Suppressor macrophage treated with lipopolysaccharide for 1 hour (primary cell): Measurements from ENCODE around the gene SLC10A7.
"Not testable (repeated sequence)": the region's sequence is repeated elsewhere in the genome, so short reads cannot be mapped to it uniquely, and the experiment has no call there.

Source experiments
- DNase-seq, 3 donors: peaks; one replicate each; pipeline ENCODE4 v3.0.0-alpha.2; 2020 to 2022

Gene SLC10A7

DNA sequence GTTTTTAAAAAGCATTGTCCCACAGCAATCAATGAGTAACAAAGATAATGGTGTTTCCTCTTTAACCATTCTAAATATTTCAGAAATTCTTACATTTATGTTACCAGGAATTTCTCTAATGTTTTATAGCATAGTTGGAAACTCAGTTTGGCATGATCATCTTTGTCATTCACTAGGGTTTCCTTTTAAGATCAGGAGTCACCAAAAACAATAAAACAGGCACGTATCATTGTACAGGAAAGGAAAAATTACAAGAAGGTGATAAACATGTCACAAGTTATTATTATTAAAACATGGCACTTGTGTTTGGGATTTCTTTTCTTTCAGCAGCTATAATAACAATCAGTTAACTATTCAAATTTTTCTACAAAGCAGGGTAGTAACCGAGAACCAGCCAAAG lies 84.0 kb downstream of the SLC10A7 start:
- no peak for DNase-seq

DNA sequence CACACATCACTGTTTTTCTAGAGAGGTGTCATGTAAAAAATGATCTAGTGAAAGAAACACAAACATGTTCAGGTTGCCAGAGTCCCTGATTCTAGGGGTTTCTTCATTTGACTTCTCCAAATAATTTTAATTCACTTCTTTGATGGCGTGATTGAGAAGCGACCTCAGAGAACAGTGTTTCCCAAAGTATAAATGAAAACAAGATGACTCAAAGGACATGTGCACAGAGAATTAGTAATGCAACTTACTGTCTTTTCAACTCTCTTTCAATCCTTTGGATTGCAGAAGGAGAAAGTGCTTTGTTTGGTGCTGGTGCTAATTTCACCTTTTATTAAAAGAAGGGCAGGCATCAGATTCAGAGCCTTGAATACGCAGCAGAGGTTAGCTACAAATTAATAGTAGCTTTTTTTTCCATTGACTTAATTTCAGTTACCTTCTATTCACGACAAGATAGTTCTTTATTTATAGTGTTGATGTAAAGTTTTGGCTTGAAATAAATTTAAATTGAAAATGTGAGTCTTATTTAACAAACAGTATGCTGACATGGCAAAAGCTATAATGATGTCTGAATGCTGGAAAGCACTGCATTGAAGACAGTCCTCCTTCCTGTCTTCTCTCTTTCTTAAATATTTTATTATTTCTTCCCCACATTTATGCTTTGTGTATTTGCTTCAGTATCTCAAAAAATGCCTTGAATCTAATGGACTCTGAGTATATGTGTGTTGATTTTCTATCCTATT lies 85.1 kb downstream of the SLC10A7 start:
- no peak for DNase-seq

DNA sequence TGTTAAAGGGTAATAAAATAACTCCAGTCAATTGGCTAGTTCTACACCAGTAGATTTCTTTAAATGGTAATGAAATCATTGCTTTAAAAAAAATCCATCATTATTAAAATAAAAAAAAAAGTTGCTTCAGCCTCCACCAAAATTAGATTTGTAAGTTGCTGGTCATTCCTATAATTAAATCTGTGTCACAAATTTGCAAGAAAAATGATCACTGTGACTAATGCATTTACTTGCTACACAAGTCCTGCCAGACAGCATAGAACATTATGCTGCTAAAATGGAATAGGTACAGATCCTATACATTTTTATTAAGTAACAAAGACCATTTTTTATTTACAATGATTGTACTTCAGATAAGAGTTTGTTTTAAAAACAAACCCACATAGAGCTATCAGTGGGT lies 85.8 kb downstream of the SLC10A7 start:
- no peak for DNase-seq

DNA sequence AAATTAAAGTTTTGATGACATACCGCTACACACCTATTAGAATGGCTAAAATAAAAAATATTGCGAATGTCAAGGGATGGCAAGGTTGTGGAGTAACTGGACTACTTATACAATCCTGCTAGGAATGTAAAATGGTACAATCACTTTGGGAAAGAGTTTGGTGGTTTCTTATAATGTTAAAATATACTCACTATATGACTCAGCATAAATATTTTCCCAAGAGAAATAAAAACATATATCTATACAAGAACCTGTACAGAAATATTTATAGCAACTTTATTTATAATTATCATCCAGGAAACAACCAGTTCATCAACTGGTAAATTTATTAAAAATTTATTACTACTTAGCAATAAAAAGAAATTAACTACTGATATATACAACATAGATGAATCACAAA lies 89.7 kb downstream of the SLC10A7 start:
- DNase-seq: no peak

DNA sequence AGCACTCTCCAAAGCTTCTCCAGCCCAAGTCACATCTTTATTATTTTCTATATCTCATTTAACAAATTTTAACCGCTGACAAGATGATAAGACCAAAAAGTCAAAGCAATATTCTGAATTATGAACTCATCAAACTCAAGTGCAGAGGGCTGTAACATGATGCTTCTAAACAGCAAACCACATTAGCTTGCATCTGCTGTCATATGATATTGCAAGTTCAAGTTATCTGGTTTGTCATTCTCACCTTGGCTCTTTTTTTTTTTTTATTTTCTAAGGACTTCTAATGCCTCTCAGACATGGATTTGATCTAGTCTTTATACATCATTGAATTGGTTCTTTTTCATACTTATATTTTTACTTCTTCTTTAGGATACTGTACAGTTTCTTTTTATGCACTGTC lies 93.4 kb downstream of the SLC10A7 start:
- DNase-seq: no peak

DNA sequence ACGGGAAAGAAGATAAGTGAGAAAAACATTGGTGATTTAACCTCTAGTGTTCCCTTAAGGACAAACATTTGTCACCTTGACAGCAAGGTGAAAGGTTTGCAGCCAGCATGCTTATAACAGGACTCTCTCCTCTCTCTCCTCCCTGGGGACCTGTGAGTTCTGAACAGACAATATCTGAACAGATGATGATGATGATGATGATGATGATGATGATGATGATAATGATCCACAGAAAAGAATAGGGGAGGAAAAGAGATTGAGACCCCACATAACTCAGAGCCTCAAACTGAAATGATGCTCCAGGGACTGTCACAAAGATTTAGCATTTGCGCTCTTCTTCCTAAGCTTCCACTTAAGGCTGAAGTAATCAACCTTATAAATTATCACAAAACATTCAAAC lies 103.9 kb downstream of the SLC10A7 start:
- DNase-seq: no peak

DNA sequence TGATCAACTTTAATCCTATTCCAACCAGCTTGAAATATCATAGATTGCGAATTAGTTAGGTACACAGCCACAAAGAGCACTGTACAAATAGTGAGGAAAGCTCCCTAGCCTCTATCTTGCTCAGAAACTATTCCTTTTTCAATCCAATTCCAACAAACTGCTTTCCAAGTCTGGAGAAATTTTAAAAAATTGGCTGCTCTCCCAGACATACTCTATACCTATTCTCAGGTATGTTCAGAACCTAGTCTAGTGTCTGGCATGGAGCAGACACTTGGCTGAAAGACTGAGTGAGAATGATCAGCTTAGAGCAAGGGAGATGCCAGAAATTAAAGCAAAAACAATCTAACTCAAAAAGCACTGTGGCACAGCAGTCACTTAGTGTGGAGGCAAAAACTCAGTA lies 105.9 kb downstream of the SLC10A7 start:
- DNase-seq: no peak

DNA sequence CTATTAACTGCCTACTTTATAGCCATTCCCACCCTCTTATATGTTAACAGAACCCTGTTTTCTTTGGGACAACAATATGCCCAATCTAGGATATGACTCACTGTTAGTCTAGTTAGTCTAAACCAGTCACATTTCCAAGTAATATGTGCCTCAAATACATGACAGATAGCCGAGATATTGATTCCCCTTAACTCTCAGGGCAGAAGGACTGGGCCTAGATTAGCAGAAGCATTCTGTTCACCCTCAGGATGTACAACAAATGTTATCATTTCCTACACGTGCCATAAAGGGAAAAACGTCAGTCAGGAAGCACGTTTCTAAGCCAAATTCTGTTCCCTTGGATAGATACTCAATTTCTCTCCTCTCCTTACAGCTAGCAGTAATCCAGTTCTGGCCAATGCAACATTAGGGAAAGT lies 114.1 kb downstream of the SLC10A7 start:
- DNase-seq: no peak

DNA sequence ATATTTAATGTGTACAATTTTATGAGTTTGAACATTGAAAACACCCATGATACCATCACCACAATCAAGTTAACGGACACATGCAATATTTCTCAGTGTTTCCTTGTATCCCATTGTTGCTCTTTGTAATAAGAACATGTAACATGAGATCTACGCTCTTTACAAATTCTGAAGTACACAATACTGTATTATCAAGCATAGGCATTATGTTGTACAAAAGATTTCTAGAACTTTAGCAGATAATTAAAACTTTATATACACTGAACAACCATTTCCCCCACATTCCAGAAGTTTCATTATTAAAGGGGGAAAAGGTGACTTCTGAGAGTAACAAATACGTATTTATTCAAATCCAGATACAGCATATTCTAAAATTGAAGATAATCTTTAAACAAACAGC lies 114.5 kb downstream of the SLC10A7 start:
- DNase-seq: no peak

DNA sequence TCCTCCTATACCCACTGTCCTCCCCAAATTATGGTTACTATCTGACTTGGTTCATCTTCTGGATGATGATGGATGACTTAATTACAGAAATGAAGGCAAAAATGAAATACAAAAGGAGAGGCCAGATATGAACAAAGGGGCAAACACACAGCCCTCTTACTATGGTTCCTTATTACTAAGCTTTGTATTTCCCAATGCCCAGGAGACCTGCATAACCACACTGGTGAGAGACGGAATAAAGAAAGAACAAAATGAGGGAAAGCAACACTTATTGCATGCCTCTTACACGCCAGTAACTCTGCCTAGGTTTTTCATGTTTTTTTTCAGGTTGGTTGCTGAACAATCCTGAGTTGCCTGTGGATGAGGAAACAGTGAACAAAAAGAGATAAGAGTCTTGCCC lies 120.5 kb downstream of the SLC10A7 start:
- DNase-seq: no peak

DNA sequence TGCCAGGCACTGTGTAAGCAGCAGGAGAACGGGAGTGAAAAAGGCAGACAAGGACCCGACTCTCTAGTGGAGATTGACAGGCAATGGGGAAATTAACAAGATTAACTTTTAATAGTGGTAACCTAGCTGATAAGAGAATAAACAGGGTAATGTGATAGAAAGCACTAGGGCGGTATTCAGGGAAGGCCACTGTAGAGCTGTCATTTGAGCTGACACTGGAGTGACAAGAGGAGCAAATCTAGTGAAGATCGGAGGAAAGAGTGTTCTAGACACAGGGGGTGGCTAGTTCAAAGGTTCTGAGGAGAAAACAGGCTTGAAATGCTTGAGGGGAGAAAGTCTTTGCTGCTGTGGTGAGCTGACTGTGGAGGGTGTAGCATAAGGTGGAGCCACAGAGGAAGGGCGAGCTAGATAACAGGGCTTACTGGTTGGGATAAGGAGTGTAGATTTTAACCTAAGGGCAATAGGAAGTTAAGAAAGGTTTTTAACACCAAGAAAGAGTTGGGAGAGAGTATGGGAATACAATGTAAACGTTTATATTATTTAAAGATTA lies 122.8 kb downstream of the SLC10A7 start:
- DNase-seq: no peak

DNA sequence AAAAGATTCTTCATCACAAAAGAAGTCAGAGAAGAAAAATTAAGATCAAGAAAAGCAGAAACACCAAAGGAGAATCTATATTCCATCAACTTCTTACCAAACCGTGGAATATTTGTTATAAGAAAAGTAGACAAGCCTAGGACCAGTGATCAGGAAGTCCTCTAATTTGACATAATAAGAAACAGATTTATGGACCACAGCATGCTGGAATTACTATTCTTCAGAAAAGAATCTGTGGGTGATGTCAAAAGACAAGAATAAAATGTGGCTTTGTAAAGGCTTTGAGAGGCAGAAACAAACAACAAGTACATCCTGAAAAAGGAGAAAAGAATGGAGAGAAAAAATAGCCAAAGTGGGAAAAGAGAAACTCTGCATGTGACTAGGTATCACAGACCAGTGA lies 123.3 kb downstream of the SLC10A7 start:
- DNase-seq: no peak

DNA sequence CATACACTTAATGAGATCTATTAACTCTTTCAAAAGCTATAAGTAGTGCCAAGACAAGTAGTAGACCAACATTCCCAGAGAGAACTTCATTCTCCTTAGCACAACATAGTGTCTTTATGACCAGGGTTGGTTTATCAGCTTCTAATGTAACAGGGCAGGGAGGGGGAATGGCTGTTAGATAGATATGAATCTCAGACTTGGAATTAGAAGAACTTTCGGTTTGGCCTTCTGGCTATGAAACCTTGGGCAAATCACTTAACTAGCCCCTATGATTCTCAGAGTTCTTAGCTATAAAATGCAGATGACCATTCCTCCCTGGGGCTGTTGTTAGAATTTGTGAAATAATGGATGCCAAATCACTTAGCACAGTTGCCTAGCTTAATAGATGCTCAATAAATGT lies 132.2 kb downstream of the SLC10A7 start:
- DNase-seq: no peak

DNA sequence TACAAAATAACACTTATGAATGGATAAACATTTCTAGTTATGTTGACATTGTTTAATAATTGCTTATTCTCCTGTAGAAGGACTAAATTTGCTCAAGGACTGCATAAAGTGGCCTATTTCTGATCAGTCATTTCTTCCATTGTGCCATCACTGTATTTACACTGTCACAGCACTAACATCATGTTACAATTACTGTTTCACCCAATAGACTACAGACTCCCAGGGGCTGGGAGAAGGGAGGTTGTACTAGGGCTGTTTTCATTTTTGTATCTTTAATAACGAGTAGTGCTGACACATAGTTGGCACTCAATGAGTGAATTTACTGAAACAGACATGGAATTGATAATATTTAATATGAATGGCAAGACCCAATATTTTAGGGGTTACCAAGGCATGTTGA lies 139.5 kb downstream of the SLC10A7 start:
- DNase-seq: no peak

DNA sequence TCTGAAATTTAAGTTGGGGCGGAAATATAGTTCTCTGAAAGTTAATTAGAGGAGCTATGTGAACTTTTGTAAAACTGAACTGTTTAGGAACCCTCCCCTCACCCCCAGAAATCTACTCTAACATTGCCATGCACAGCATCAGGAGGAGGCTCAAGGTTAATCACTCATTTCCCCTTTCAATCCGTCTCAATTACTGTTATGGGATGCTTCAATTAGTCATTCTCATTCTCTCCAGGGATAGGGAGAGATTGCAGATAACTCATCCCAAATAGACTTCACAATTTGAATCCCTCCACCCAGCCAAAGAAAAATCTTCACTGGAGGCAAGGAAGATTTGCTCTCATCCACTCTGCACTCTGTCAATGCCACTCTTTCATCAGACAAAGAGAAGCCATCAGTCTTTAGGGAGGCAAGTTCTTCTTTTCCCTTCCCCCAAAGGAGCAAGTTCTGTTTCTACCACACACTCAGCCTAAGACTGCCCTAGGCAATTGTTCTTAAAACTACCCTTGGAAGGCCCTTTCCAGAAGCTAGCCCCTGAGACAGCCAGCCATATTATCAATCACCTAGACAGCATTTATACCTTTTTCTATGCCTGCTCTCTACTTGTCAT lies 140.4 kb downstream of the SLC10A7 start:
- no peak for DNase-seq

DNA sequence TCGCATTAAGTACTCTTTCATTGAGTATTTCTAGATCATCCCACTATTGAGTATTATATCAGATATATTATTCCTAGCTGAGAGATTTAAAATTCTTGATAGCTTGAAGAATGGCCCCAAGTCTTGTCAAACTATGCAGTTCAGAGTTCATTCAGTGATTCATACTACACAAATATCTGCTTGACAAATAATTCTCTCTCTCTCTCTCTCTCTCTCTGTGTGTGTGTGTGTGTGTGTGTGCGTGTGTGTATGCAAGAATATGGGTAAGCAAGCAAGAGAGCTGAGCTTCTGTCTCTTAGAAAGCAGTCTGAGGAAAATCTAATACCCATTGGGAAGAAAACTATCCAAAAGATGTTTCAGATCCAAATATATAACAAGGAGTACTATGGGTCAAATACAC lies 142.0 kb downstream of the SLC10A7 start:
- DNase-seq: no peak

DNA sequence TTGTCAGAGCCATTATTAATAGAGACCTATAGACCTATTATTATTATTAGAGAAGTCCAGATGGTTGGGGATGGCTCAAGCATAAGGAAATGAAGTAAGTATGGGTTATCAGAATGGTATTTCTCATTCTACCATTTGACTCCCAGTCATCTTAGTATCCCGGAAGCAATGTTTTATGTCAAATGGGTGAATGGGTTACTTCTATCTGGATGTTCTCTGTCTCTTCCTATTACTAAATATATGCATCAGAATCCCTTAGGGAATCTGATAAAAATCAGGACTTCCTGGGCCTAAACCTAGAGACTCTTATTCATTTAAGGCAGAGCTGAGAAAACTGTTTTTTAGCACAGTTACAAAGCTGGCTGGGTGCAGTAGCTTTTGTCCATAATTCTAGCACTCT lies 149.9 kb downstream of the SLC10A7 start:
- DNase-seq: no peak

DNA sequence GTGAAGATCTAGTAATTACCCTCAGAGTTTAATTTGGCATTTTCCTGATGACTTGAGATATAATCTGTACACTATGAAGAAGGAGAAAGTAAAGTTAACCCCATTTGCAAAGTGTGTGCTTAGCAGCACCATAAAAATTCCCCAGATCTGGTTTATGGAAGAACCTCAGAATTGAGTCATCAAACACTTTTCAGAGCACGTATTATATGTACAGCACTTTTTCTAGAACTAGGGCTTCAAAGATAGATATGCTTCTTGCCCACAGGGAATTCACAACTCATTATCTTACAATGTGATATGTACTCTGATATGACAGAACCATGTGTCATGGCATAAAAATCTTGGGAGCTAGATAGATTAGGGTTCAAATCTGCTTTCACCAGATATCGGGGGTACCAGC lies 150.9 kb downstream of the SLC10A7 start:
- DNase-seq: no peak

DNA sequence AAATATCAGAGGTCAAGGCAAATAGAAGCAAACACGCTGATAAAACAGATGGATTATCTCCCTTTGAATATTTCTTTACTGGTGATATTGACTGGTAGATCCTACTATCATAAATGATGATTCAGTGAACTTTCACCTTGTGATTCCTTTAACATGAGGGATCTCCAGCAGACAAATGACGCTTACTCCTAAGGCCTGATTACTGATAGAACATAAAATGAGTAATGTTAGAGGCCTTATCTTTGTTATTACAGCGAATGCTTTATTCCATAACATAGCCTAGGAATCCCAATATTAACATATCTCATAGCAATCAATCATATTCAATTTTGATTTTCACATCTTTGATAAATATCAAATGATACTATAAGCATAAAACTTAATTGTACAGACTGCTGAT lies 152.3 kb downstream of the SLC10A7 start:
- no peak for DNase-seq

DNA sequence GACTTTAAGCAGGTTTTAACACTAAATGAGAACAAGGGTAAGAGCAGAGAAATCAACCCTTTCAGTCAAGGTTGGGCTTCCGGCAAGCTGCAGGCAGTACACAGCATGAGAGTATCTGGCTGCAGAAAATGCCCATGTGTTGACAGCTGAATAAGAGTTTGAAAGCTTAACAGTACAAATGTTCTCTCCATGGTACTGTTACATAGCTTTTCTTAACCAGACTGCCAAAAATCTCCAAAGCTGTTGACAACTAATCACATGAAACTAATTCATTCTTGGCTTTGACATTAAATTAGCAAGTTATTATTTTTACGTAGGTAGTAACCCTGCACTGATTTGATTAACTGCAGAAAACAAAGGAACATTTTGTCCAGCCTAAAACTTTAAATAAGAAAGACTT lies 153.5 kb downstream of the SLC10A7 start:
- DNase-seq: no peak

DNA sequence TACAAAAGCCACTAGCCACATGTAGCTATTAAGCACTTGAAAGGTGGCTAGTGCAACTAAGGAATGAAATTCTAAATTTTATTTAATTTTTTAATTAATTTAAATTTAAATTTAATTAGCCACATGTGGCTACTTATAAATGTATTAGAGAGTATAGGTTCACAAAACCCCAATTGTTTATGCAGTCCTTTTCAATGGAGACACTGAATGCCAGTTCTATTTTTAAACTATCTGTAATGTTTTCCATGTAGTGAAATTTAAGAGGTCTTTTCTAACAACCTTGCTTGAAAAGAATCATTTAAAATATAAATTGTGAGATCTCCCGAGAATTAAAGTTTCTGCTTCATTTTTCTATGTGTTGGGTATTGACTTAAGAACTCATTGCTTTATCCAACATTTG lies 154.4 kb downstream of the SLC10A7 start:
- no peak for DNase-seq

DNA sequence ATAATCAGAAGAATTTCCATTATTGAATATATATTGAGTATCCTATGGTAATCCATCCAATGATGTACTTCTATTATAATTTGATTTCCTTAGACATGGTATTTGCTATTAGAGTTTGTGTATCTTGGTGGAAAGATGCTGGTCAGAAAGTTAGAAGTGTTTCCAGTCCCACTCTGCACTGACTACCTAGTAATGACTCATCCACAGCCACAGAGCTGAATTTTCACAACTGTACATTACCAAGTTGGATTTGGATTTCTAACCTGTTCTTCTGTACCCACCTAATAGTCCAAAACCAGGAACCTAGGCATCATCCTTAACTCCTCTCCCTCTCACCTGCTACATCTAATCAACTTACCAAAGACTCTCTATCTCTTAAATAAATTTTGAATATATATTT lies 162.0 kb downstream of the SLC10A7 start:
- DNase-seq: no peak

DNA sequence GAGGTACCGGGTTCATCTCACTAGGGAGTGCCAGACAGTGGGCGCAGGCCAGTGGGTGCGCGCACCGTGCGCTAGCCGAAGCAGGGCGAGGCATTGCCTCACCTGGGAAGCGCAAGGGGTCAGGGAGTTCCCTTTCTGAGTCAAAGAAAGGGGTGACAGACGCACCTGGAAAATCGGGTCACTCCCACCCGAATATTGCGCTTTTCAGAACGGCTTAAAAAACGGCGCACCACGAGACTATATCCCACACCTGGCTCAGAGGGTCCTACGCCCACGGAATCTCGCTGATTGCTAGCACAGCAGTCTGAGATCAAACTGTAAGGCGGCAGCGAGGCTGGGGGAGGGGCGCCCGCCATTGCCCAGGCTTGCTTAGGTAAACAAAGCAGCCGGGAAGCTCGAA lies 171.6 kb downstream of the SLC10A7 start:
- not testable (repeated sequence) for DNase-seq

DNA sequence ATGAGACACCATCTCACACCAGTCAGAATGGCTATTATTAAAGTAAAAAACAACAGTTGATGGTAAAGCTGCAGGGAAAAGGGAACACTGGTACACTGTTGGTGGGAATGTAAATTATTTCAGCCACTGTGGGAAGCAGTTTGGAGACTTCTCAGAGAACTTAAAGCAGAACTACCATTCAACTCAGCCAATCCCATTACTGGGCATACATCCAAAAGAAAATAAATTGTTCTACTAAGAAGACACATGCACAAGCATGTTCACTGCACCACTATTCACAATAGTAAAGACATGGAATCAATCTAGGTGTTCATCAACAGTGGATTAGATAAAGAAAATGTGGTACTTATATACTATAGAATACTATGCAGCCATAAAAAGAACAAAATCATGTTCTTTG lies 172.4 kb downstream of the SLC10A7 start:
- DNase-seq: no peak

DNA sequence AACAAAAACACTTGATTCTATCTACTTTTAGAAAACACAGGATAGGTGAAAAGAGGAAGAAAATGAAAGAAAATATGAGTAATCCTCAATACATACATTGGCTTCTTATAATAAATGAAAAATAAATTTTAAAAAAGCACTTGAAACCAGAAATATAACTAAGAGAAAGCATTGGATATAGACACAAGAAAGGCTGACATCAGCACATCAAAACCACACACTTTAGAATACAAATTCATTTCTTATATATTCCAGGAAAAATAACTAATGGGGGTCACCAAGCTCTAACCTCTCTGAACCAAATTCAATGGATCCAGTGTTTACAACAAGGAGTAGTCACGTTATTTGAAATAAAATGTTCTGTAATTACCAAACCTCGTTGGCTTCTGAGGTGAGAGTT lies 173.9 kb downstream of the SLC10A7 start:
- peak in 2 of 3 donors; percentile 21 to 25 for DNase-seq
